Fibroblast of lung (primary cell): ENCODE measurements around the gene SLC14A1. TPM values are rescaled to one million over a fixed set of nuclear protein-coding genes. Genes with fewer than 3 reads are reported as not detected.
A peak's percentile ranks its signal among the peaks of the same experiment; 100 is the strongest.

Experiments
- DNase-seq, 2 donors: peaks; one replicate each; pipeline versions ENCODE4 v3.0.0 to v3.0.0-alpha.2; 2010; ENCODE audit warnings: low read depth in 2 of 2
- H2AFZ ChIP-seq: 2 replicates; pipeline ENCODE4 v1.5.1; 2012; ENCODE audit warnings: low read length, control low read depth, inconsistent platforms
- H3K27ac ChIP-seq: 2 replicates; pipeline ENCODE4 v1.5.1; 2011; ENCODE audit warnings: low read length, control low read depth; ENCODE audit not compliant: insufficient read depth
- H3K27me3 ChIP-seq: 2 replicates; pipeline ENCODE4 v1.5.1; 2011; ENCODE audit warnings: mild to moderate bottlenecking, low read length; ENCODE audit not compliant: control insufficient read depth, insufficient read depth
- H3K36me3 ChIP-seq: 2 replicates; pipeline ENCODE4 v1.5.1; 2011; ENCODE audit warnings: low read length; ENCODE audit not compliant: control insufficient read depth, insufficient read depth
- H3K4me1 ChIP-seq: 2 replicates; pipeline ENCODE4 v1.5.1; 2011; ENCODE audit warnings: low read length; ENCODE audit not compliant: control insufficient read depth, insufficient read depth; ENCODE audit errors: extremely low read depth
- H3K4me2 ChIP-seq: 2 replicates; pipeline ENCODE4 v1.5.1; 2011; ENCODE audit warnings: low read length, control low read depth; ENCODE audit not compliant: insufficient read depth; ENCODE audit errors: extremely low read depth
- H3K4me3 ChIP-seq, 4 experiments: fragments of 200-600 bp in 1 of 4; sonication (generic) in 1 of 4; replicated peaks in 1 of 4; 2 replicates each; pipeline ENCODE4 v1.5.1; 2011 to 2016; ENCODE audit warnings: low read length in 4 of 4, low read depth in 3 of 4, mild to moderate bottlenecking in 3 of 4, control low read depth in 2 of 4, inconsistent platforms in 1 of 4, mixed read lengths in 1 of 4; ENCODE audit not compliant: insufficient read depth in 1 of 4; ENCODE audit errors: control extremely low read depth in 1 of 4
- H3K79me2 ChIP-seq: 2 replicates; pipeline ENCODE4 v1.5.1; 2012; ENCODE audit warnings: mild to moderate bottlenecking, low read length, inconsistent platforms; ENCODE audit not compliant: control insufficient read depth, insufficient read depth
- H3K9ac ChIP-seq: 2 replicates; pipeline ENCODE4 v1.5.1; 2011; ENCODE audit warnings: mild to moderate bottlenecking, low read length, control low read depth; ENCODE audit not compliant: insufficient read depth
- H3K9me3 ChIP-seq: 2 replicates; pipeline ENCODE4 v1.5.1; 2012; ENCODE audit warnings: low read depth, low read length; ENCODE audit not compliant: control insufficient read depth, insufficient read depth
- H4K20me1 ChIP-seq: 2 replicates; pipeline ENCODE4 v1.5.1; 2011; ENCODE audit warnings: low read length; ENCODE audit not compliant: control insufficient read depth, insufficient read depth; ENCODE audit errors: extremely low read depth
- CTCF ChIP-seq, 2 donors: IDR thresholded peaks in 1 of 2; conservative IDR thresholded peaks in 1 of 2; 1 replicate in 1 of 2; 2 replicates in 1 of 2; pipeline ENCODE4 v1.5.1; 2011 to 2012; ENCODE audit warnings: low read length in 2 of 2, control low read depth in 1 of 2, inconsistent platforms in 1 of 2, low read depth in 1 of 2, mild to moderate bottlenecking in 1 of 2
- EZH2 ChIP-seq: IDR thresholded peaks from 2 replicates; pipeline ENCODE4 v1.5.1; 2012; ENCODE audit warnings: low read length, control low read depth, mild to moderate bottlenecking; ENCODE audit errors: missing control alignments
- polyA plus RNA-seq, 2 donors: library from polyadenylated mRNA; depleted of rRNA in 1 of 2; stranded (reverse) in 1 of 2; unstranded in 1 of 2; fragments of >200 nt; gene quantifications; 2 replicates each; pipeline ENCODE4 v1.2.1, GENCODE V29; 2011 to 2012; ENCODE audit warnings: missing spikeins in 1 of 2
- total RNA-seq: library from RNA; depleted of rRNA; stranded (reverse); fragments of >200 nt; gene quantifications from 2 replicates; pipeline ENCODE4 v1.2.1, GENCODE V29; 2014

Gene SLC14A1
- total and polyA plus RNA-seq, 2 donors (not counting 1 experiment from before 2014, with no cell fraction given): 8.0 to 31.0 TPM

DNA sequence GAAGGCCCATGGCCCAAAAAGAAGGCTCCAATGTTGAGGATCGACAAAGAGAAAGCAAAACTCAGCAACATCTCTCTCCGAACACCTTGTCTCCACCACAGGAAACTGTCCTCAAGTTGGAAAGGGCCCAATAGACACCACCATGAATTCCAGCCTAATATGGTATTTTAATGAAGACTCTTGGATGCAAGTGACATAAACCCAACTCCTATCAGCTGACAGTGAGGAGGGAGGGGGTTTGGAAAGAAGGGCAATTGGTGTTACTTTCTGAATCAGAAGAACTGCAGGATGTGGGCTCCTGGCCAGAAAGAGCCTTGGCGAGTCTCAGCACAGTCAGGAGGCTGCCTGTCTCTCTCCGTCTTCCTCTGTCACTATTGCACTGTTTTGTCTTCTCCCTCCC is 61.2 kb downstream of the SLC14A1 start:
- Histone ChIP-seq H2AFZ (peak overlapping the region; percentile 1), H3K27ac (peak overlapping the region; percentile 14), H3K79me2 (no peaks in the 10 kb centered on the region), H4K20me1 (no peaks in the 10 kb centered on the region), H3K9ac (no peak overlapping the region), H3K27me3 (no peaks in the 10 kb centered on the region), H3K4me1 (peaks cover 13% of the 10 kb centered on the region), H3K36me3 (no peaks in the 10 kb centered on the region), H3K4me2 (peak overlapping the region; percentile 11), H3K9me3 (no peaks in the 10 kb centered on the region), H3K4me3 (no peak overlapping the region)
- DNase-seq: peak; percentile 62 to 67
- no peak for TF ChIP-seq EZH2
- TF ChIP-seq CTCF (conservative IDR thresholded peaks at IDR 0.05 in 1 of 2, IDR thresholded peaks at IDR 0.05 in 1 of 2; ENCODE audit: low read depth in 1 of 2, low read length in 2 of 2): no peak

DNA sequence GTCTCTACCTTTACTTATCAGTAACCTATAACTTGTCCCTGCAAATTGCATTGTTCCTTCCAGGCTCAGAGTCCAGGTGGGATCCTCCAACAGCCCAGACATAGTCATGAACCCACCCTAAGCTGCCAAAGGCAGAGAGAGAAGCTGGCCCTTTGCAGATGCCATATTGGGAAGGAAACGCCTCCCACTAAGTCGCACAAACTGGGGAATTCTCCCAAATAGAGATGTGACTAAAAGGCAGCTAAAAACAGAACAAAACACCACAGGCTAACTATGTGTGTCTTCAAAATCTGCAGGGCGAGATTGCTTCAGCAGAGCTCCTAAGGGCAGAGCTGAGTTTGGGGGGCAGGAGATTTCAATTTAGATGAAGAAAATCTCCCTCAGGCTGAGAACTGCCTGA is 63.0 kb downstream of the SLC14A1 start:
- H3K9ac ChIP-seq: no peak overlapping the region
- no peaks in the 10 kb centered on the region for H3K27me3 ChIP-seq
- no peak overlapping the region for H3K27ac ChIP-seq
- H3K4me2 ChIP-seq: no peak overlapping the region
- TF ChIP-seq CTCF (conservative IDR thresholded peaks at IDR 0.05 in 1 of 2, IDR thresholded peaks at IDR 0.05 in 1 of 2; ENCODE audit: low read depth in 1 of 2, low read length in 2 of 2) (no peak), EZH2 (no peak)
- H3K4me3 ChIP-seq: no peak overlapping the region
- H3K79me2 ChIP-seq: no peaks in the 10 kb centered on the region
- H3K9me3 ChIP-seq: no peaks in the 10 kb centered on the region
- H4K20me1 ChIP-seq: no peaks in the 10 kb centered on the region
- no peak overlapping the region for H2AFZ ChIP-seq
- peaks cover 13% of the 10 kb centered on the region for H3K4me1 ChIP-seq
- no peak for DNase-seq
- H3K36me3 ChIP-seq: no peaks in the 10 kb centered on the region

- no peaks in the 10 kb centered on the region for H3K36me3 ChIP-seq
- H3K4me2 ChIP-seq: no peak overlapping the region
- no peaks in the 10 kb centered on the region for H4K20me1 ChIP-seq
- no peak overlapping the region for H3K9ac ChIP-seq
- peaks cover 13% of the 10 kb centered on the region for H3K4me1 ChIP-seq
- H3K27ac ChIP-seq: no peak overlapping the region
- no peak overlapping the region for H3K4me3 ChIP-seq
- no peaks in the 10 kb centered on the region for H3K9me3 ChIP-seq
- no peaks in the 10 kb centered on the region for H3K27me3 ChIP-seq
- H2AFZ ChIP-seq: no peak overlapping the region
- no peak for TF ChIP-seq EZH2
- TF ChIP-seq CTCF (conservative IDR thresholded peaks at IDR 0.05 in 1 of 2, IDR thresholded peaks at IDR 0.05 in 1 of 2; ENCODE audit: low read depth in 1 of 2, low read length in 2 of 2): no peak
- H3K79me2 ChIP-seq: no peaks in the 10 kb centered on the region
- no peak for DNase-seq
These were observed 63.4 kb downstream of the SLC14A1 start for GRCh38 chr18:45787346-45787745.
